AG04449 (cell line): Measurements from ENCODE around the gene NCAPH2.
"Not testable (repeated sequence)": the region's sequence is repeated elsewhere in the genome, so short reads cannot be mapped to it uniquely, and the experiment has no call there.

Source experiments
- CTCF ChIA-PET: fragments of 350-600 bp; formaldehyde crosslinking; extraction: SDS; loops from one replicate; lab custom pipeline; 2021; ENCODE audit warnings: antibody characterized with exemption; lab: Yijun Ruan, JAX
- POLR2A ChIA-PET: fragments of 400-600, 350-600 bp; formaldehyde crosslinking; extraction: SDS; loops from one replicate; lab custom pipeline; 2020; ENCODE audit warnings: antibody characterized with exemption, inconsistent platforms; lab: Yijun Ruan, JAX
- DNase-seq: peaks from one replicate; pipeline ENCODE4 v3.0.0-alpha.2; 2010; ENCODE audit warnings: low read depth, low spot score
- H3K4me3 ChIP-seq: 2 replicates; pipeline ENCODE4 v1.5.1; 2011; ENCODE audit warnings: low read depth, mild to moderate bottlenecking, control low read depth, low read length
- TF ChIP-seq, protein P1 (sequence below): IDR thresholded peaks from one replicate; pipeline ENCODE4 v1.5.1; 2011; ENCODE audit warnings: mild to moderate bottlenecking, moderate library complexity, low read length, control low read depth, inconsistent platforms; ENCODE audit not compliant: insufficient read depth; ENCODE audit errors: missing control alignments

The NCAPH2 gene

DNA sequence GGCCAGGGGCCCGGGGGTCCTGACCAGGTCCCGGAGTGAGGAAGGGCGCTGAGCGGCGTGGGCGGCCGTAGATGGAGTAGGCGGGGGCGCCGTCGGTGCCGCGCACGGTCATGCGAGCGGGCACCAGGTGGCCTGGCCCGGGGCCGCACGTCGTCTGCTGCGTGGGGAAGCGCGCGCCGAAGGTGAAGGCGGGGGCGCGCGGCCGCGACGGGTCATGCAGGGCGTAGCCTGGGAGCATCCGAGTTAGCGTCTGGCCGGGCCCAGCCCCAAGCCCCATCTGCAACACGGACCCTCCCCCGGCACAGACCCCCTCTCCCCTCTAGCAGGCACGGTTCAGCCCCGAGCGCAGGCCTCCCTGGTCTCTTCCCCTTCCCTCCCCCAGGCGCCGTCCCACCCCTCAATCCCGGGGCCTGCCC, 23.5 kb downstream of the NCAPH2 start:
- no peak for DNase-seq
- POLR2A ChIA-PET = no interaction called here
- TF ChIP-seq, protein P1, sequence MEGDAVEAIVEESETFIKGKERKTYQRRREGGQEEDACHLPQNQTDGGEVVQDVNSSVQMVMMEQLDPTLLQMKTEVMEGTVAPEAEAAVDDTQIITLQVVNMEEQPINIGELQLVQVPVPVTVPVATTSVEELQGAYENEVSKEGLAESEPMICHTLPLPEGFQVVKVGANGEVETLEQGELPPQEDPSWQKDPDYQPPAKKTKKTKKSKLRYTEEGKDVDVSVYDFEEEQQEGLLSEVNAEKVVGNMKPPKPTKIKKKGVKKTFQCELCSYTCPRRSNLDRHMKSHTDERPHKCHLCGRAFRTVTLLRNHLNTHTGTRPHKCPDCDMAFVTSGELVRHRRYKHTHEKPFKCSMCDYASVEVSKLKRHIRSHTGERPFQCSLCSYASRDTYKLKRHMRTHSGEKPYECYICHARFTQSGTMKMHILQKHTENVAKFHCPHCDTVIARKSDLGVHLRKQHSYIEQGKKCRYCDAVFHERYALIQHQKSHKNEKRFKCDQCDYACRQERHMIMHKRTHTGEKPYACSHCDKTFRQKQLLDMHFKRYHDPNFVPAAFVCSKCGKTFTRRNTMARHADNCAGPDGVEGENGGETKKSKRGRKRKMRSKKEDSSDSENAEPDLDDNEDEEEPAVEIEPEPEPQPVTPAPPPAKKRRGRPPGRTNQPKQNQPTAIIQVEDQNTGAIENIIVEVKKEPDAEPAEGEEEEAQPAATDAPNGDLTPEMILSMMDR = no peak
- H3K4me3 ChIP-seq = peak overlapping the region; percentile 44
- CTCF ChIA-PET = interaction anchor here (1.0 to 1.3 kb wide), 2 partner anchors 11 to 90 kb away, joined by 3 to 6 read pairs; no protein-coding TSS in a partner anchor

DNA sequence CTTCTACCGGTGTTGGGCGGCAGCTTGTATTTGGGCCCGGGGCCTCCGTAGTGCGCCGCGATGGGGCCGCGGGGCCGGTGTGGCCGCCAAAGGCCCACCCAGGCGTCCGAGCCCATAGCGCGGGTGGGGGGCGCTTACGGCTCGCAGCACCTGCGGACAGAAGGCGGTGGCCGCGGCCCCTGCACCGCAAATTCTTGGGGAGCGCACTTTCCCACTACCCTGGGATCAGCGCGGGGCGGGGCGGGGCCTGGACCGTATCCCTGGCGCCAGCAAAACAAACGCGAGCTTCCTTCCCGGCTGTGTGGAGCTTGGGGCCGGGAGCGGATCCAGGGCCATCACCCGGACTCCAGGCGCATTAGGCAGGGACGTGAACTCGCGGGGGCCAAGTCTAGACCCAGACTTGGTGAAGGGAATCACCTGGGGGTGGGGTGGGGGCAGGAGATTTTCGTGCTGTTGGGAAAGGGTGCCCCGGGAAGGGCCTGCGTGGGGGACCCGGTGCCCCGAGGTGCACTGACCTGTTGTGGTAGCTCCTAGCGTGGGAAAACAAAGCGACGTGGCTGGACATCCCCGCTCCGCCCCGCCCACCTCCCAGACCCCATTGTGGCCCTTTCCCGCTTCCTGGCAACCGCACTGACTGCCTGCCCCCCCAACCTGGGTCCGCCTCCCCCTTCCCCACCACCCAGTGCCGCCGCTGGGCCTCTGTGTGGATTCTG, 24.1 kb downstream of the NCAPH2 start:
- CTCF ChIA-PET = interaction anchor here (1.0 to 1.3 kb wide), 2 partner anchors 10 to 89 kb away, joined by 3 to 6 read pairs; no protein-coding TSS in a partner anchor

DNA sequence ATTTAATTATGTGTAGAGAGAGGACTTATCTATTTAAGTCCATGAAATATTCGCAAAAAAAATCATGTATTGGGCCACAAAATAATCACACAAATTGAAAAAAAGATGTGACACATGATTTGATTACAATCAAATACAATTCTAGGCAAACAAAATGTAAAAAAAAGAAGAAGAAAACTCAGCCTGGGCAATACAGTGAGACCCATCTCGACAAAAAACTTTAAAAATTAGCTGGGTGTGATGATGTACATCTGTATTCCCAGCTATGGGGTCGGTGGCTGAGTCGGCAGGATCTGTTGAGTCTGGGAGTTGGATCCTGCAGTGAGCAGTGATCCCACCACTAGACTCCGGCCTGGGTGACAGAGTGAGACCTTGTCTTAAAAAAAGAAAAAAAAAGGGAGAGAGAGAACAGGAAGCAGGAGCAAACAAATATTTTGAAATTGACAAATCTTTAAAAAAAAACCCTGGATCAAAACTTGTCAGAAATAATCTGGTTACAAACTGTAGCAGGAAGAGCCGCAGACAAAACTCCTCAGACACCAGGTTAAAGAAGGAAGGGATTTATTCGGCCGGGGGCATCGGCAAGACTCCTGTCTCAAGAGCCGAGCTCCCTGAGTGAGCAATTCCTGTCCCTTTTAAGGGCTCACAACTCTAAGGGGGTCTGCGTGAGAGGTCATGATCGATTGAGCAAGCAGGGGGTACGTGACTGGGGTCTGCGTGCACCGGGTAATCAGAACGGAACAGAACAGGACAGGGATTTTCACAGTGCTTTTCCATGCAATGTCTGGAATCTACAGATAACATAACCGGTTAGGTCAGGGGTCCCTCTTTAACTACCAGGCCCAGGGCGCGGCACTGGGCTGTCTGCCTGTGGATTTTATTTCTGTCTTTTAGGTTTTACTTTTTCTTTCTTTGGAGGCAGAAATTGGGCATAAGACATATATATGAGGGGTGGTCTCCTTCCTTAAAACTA, 25.1 kb downstream of the NCAPH2 start:
- H3K4me3 ChIP-seq = no peak overlapping the region
- TF ChIP-seq, protein P1 = no peak
- no peak for DNase-seq
- ChIA-PET POLR2A (no interaction called here), CTCF (interaction anchor here (1.0 to 1.1 kb wide), 2 partner anchors 9 to 30 kb away, joined by 3 read pairs; partner anchors contain the start of gene SYCE3)

More for the DNA sequence above, 24.1 kb downstream of the NCAPH2 start:
- DNase-seq = no peak
- TF ChIP-seq, protein P1 = no peak
- H3K4me3 ChIP-seq = peak overlapping the region; percentile 44
- POLR2A ChIA-PET = no interaction called here

GRCh38 chr22:50533856-50534711, 26.1 kb downstream of the NCAPH2 start:
- POLR2A ChIA-PET, DNase-seq, H3K4me3 ChIP-seq: not testable (repeated sequence)
- CTCF ChIA-PET = interaction anchor here (1.1 to 3.1 kb wide), 2 partner anchors 8 to 29 kb away, joined by 3 to 14 read pairs; partner anchors contain the start of genes SCO2 and SYCE3

GRCh38 chr22:50535113-50535512, 27.1 kb downstream of the NCAPH2 start:
- CTCF ChIA-PET = interaction anchor here (1.2 to 3.1 kb wide), 3 partner anchors 8 to 86 kb away, joined by 3 to 14 read pairs (median 4); partner anchors contain the start of gene SCO2
- POLR2A ChIA-PET = no interaction called here
- no peak overlapping the region for H3K4me3 ChIP-seq

More at GRCh38 chr22:50535113-50535512, 27.1 kb downstream of the NCAPH2 start:
- TF ChIP-seq, protein P1 = no peak
- no peak for DNase-seq
